Measurements from ENCODE around the gene ZNF506.
"Not testable (repeated sequence)": the region's sequence is repeated elsewhere in the genome, so short reads cannot be mapped to it uniquely, and the experiment has no call there.

ZNF506 gene

DNA sequence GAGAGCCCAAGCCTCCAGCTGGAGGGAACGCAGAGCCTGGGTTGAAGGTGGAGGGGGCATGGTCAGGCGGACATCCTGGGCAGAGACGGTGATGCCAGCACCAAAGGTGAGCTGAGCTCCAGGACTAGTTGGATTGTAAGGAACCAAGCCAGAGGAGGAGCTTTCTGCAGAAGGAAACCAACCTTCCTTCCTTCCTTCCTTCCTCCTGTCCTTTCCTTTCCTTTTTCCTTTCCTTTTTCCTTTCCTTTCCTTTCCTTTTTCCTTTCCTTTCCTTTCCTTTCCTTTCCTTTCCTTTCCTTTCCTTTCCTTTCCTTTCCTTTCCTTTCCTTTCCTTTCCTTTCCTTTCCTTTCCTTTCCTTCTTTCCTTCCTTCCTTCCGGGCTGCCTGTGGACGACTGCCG lies 77.6 kb downstream of the ZNF506 start:
- DNase-seq, result not testable (repeated sequence)

DNA sequence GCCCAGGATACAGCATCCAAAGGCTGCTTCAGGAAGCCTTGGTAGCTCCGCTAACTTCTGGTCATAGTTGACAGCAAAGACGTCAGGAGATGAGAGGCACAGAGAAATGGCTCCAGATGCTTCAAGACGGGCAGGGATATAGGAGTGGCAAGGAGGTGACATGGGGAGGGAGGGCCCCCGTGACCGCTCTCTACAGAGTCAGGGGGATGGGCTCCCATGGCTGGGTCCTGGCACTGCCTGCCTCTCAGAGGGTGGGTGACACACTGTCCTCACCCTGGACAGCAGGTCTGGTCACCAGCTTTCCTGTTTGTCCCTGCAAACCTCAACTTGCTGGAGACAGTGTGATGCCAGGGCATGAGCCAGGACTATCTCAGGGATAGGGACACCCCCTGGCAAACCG lies 78.4 kb downstream of the ZNF506 start:
- no peak for DNase-seq

DNA sequence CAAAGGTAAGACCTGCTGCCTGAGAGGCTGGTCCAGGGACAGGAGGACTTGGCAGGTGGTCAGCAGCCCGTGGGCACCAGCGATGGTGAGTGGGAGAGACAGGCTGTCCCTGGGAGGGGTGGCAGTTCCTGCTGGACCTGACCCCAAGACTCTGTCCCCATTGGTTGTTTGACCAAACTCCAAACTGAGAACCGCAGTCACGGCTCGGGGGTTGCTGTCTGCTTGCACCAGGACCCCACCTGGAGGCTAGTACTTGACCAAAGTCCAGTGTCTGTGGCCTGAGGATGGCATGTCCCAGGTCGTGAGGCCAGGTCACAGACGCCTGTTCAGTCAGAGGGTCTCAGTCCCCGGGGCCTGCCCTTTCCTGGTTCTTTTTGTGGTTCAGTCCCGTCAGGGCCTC lies 78.8 kb downstream of the ZNF506 start:
- DNase-seq, result no peak

Measured in hematopoietic multipotent progenitor cell treated with erythropoietin and hydrocortisone succinate and interleukin-3 and kit ligand, for 4 days (in vitro differentiated cells).